NCI-H526 (cell line): Measurements from ENCODE around the gene DNAJC13.

Source experiments
- DNase-seq, 2 experiments: peaks; one replicate each; lab custom pipeline; 2025; lab: John Stamatoyannopoulos, UW

The DNAJC13 gene

GRCh38 chr3:132406587-132406986 lies 10.7 kb upstream of the DNAJC13 start:
- DNase-seq = no peak

DNA sequence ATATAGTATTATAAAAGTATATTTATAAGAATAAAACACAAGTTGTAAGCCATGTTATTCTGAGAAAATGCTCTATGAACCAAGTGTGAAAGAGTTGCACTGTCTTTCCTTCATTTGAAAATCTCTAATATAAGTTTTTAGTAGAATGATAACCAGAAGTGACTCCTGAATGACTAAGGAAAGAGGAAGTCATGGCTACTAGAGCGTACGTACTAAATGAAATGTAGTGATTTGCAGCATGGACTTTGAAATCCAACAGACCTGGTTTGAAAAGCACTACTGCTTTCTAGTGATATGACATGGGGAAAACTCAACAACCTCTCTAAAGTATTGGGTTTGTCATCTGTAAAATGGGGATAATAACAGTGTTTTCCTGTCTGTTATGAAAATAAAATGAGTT lies 10.3 kb upstream of the DNAJC13 start:
- DNase-seq = no peak

GRCh38 chr3:132414841-132415240 lies 2.5 kb upstream of the DNAJC13 start:
- DNase-seq = no peak

GRCh38 chr3:132416161-132416560 lies 1.1 kb upstream of the DNAJC13 start:
- no peak for DNase-seq

DNA sequence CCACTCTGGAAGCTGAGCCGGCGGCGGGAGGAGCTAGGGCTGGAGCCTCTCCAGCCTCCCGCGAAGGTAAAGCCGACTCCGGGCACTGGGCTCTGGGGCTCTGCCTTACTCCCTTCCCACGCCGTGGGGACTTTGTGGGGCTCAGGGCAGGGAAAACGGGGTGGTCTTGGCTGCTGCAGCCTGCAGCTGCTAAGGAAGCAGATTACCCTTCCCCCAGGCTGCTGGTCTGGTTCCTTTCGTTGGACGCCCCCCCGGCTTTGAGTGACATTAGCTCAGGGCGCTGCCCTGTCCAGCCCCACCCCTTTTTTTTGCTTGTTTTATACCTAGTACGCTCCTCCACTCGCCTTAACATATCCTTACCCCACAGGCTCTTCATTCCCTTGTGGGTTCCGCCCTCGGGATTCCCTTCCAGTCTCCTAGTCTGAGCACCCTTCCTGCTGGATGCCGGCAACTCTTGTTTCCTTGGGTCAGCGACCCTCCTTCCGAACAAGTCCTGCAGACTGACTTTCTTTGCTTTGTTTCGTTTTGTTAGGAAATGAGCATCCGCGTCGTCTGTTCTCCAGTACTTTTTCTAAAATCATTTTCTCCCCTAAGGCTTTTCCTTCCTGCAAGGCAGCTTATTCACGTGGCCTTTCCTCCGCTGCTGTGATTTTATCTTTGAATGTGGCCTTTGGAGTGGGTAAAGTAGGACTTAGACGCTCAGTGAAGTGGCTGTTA lies 551 bp downstream of the DNAJC13 start:
- peak in 1 of 2 experiments; percentile 66 for DNase-seq

DNA sequence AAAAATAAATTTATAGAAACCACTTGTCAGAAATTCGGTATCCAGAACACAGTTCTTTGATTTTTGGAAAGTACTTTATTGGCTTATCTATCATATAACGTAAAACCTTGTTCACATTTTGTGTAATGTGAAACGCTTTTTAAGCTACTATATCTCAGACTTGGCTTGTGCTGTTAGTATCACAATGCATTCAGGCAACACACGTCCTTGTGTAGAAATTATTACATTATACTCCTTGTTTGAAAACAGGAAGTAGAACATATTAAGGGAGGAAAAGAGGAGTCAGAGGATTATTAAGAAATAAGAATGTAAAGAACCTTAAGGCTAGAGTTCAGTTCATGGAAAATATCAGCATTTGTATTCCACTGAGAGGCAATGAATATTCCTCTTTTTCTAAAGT lies 1.6 kb downstream of the DNAJC13 start:
- no peak for DNase-seq

DNA sequence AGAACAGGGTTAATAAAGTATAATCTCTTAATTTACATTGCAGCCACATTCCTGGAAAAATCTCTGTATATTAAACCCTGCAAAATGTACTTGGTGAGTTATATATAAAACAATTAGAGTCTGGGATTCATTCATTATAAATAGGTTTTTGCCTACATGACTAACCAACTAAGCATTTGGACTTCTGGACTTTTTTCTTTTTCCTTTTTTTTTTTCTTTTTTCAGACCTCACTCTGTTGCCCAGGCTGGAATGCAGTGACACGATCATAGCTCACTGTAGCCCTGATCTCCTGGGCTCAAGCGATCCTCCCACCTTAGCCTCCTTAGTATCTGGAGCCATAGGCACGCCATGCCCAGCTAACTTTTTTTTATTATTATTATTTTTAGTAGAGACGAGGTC lies 4.5 kb downstream of the DNAJC13 start:
- DNase-seq = no peak

- DNase-seq = no peak
Measured at GRCh38 chr3:132422531-132422930, 5.2 kb downstream of the DNAJC13 start.

DNA sequence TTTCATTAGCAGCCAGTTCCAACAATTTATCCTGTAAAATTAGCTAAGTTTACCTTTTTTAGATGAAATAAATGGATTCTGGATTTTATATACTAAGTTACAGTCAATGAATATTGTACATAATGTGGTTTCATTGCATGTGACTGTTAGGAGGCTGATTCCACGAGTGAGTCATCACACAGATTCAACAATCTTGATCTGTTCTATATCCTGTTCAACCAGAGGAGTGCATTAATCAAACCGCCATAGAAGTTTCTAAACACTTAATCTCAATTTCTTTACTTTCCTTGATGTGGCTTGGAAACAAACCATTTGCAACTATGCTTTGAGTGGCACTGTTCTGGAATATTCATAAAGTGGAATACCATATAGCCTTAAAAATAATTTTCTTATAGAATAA lies 15.3 kb downstream of the DNAJC13 start:
- DNase-seq = no peak

GRCh38 chr3:132433121-132433520 lies 15.8 kb downstream of the DNAJC13 start:
- DNase-seq = no peak

DNA sequence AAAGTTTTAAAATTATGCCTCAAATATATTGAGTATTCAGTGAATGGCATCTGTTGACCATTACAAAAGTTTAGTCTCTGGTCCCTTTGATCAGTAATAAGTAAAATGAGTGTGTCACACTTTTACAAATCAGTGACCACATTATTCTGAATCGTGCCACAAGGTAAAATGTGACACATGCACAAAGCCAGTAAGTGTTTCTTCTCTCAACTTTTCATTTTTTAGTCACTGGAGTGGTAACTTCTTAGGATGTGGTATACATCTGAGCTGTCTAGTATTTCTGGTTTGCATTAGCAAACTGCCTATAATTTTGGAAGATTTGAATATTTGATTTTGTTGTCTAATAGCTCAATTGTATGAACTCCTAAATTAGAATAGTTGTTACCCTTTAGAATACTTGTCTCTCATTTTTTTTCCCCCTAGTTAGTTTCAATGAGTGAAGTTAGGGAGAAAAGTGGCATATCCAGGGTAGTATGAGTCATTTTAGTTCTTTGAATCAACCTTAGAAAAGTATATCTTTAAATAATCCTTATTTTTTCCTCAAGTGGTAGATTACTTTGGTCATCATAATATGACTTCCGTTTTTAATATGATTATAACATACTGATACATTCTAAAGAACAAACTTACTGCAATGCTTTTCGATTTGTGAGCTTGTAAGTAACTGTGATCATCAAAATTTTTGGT lies 18.1 kb downstream of the DNAJC13 start:
- no peak for DNase-seq

- DNase-seq = no peak
Measured at GRCh38 chr3:132435911-132436425, 18.7 kb downstream of the DNAJC13 start.

DNA sequence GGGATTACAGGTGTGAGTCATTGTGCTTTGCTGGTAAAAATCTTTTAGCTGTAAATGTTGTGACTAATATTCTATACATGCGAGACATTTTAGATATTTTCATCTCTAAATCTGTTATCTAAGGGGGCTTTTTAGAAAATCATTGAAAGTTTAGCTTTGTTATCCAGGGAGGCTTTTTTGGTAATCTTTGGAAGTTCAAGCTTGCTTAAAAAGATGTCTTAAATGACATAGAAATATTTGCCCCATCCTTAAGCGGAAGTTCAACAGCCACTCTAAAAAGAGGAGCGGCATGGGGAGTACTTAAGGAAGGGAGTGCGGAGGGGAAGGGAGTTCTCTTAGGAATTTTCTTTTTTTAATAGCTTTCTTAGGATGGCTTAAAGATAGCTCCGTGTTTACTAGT lies 26.1 kb downstream of the DNAJC13 start:
- no peak for DNase-seq

- DNase-seq = no peak
Measured at GRCh38 chr3:132444383-132444782, 27.1 kb downstream of the DNAJC13 start.

- DNase-seq = no peak
Measured at GRCh38 chr3:132445817-132446216, 28.5 kb downstream of the DNAJC13 start.

DNA sequence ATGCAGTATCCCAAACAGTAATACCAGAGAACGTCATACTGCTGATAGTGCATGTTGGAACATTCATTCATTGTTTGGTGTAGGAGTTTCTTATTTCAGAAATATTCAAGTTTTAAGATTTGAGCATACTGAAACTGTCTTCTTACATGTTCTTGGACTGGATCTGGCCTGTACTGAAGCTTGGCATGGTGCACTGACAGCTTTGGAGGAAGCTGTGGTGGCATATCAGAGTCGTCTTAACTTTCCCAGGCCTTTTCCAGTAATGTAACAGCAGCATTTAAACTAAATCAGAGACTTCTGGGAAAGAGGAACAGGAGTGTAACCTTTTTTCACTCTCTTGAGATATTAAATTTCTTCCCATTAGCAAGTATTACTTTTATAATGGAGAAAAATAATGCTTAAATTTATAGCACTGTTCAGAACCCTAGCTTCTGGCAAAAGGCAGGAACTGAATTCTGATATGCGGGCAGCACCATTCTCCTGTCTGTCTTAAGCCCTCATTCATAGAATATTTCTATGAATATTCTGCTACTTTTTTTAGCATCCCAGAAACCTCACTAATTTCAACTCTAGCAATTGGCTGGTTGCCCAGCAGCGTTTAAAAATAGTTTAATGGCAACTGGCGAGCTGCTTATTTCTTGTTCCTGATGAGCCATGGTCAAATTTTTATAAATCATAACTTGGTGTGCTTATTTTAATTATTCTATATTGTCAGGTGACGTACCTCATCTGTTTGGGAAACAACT lies 31.1 kb downstream of the DNAJC13 start:
- DNase-seq = no peak

DNA sequence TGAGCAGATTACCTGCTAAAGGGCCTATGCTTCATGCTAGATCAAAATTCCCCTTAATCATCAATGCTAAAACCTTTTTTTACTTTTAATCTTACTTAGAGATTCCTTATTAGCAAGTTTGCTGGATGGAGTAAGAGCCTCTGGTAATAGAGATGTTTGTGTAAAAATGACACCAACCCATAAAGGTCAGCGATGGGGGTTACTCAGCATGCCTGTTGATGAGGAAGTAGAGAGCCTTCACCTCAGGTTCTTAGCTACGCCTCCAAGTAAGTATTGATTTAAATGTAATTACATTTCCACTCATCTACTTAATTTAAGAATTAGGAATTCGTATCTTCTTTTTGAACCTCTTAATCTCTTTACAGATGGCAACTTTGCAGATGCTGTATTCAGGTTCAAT lies 38.8 kb downstream of the DNAJC13 start:
- DNase-seq = no peak

DNA sequence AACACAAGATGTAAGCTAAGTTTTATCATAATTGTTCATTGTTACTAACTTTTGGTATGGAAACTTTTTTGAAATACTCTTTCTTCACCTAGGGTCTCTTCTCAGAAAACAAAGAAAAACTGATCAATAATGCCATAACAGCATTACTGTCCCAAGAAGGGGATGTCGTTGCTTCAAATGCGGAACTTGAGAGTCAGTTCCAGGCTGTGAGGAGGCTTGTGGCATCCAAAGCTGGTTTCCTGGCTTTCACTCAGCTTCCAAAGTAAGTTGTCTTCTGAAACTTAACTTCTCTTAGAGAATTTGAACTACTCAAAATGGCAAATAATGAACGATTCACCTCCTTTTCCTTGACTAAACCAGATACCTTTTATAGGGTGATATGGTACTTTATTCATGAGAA lies 39.3 kb downstream of the DNAJC13 start:
- no peak for DNase-seq

GRCh38 chr3:132457286-132457685 lies 40.0 kb downstream of the DNAJC13 start:
- no peak for DNase-seq

DNA sequence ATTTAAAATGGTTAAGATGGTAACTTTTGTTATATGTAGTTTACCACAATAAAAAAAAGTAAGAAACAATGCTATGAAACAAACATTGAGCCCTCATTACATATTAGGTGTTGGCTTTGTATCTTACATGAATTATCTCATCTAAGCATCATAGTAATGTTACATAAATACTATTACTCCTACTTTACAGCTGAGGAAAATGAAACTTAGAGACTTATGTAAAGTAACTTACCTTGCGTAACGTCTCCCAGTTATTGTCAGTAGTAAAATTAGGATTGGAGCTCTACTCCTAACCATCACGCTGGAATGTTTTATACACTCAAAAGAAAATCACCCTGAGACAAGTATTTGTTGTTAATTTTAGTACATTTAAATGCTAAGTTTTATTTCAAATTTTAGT lies 42.2 kb downstream of the DNAJC13 start:
- DNase-seq = no peak

GRCh38 chr3:132461544-132461943 lies 44.2 kb downstream of the DNAJC13 start:
- DNase-seq = no peak

DNA sequence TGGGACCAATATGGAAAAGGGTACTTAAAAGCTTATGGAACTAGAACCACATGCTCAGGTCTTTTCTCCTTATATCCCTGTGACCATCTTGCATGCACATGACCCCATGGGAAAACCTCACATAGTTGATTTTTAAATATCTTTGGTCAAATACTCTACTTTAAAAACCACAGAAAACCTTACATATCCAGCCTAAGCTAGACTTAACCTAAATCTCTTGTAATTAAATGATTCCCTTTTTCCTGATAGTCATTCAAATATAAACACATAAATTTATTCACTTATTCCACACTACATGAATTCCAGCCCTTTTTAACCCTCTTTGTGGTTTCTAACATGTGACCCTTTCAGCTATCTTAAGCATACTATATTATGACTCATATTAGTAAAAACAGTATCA lies 46.8 kb downstream of the DNAJC13 start:
- DNase-seq = no peak

DNA sequence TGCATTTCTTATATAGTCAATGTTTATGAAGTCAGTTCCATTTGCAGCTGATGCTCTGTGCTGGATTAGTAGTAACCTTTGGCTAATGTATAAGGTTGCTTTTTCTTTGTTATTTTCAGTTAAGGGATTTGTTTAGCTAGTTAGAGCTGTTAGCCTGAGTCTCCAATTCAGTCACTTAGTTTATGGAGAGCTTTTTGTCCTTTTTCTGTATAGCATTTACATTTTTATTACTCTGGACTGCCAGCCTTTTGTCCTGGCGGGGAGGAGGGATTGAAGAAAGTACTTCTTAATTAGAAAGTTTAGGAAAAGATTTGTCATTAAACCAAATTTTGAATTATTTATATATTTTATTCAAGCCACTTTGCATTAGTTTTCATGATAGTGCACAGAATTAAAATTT lies 52.0 kb downstream of the DNAJC13 start:
- no peak for DNase-seq
